Measurements from ENCODE around the gene NPIPA5.
"Not testable (repeated sequence)": the region's sequence is repeated elsewhere in the genome, so short reads cannot be mapped to it uniquely, and the experiment has no call there.

The NPIPA5 gene

DNA sequence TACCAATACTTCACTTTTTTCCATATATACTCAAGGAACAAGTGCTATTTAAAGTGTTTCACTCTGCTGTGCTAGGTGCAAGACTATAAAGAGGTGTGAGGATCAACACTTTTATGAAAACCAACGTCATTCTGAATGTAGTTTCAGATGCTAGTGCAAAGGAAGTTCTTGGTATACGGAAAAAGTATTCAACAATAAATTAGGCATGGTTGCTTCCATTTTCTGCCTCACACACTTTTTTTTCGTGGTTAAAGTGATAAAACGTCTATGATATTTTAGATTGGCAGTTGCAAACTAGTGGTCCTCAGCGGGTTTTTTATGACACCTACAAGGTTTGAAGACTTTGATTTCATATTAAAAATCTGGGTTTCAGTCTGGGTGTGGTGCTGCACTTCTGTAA, 11.8 kb upstream of the NPIPA5 start:
- DNase-seq = not testable (repeated sequence)

DNA sequence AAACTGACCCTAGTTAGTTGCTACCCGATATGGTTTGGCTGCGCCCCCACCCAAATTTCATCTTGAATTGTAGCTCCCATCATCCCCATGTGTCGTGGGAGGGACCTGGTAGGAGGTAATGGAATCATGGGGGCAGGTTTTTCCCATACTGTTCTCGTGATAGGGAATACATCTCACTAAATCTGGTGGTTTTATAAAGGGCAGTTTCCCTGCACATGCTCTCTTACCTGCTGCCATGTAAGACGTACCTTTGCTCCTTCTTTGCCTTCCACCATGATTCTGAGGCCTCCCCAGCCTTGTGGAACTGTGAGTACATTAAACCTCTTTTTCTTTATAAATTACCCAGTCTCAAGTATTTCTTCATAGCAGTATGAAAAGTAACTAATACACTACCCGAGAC, 10.0 kb upstream of the NPIPA5 start:
- not testable (repeated sequence) for DNase-seq

DNA sequence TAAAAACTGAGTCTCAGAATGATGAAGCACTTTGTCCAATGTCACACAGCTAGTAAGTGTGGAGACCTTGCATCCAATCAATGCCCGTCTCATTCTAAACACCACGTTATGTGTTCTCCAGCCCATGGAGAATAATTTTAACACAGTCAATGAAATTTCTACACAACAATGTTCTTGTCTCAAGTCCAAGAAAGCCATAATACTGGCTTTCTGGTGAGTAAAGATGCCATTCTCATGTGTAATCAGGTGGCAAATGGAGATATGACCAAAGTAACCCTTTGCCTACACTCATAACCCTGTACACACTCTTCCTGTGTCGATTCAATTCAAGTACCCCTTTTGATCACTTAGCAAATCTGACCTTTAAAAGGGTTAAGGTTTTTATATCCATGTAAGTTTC, 4.7 kb upstream of the NPIPA5 start:
- not testable (repeated sequence) for DNase-seq

DNA sequence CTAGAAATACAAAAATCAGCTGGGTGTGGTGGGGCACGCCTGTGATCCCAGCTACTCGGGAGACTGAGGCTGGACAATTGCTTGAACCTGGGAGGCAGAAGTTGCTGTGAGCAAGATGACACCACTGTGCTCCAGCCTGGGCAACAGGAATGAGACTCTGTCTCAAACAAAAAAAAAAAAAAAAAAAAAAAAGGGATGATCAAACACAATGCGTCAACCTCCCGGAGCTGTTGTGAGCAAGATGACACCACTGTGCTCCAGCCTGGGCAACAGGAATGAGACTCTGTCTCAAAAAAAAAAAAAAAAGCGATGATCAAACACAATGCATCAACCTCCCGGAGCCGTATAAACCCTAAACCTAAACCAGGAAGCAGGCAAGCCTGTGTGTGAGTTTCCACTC, 20.6 kb downstream of the NPIPA5 start:
- not testable (repeated sequence) for DNase-seq

GRCh38 chr16:15354846-15355245, 23.2 kb downstream of the NPIPA5 start:
- not testable (repeated sequence) for DNase-seq

DNA sequence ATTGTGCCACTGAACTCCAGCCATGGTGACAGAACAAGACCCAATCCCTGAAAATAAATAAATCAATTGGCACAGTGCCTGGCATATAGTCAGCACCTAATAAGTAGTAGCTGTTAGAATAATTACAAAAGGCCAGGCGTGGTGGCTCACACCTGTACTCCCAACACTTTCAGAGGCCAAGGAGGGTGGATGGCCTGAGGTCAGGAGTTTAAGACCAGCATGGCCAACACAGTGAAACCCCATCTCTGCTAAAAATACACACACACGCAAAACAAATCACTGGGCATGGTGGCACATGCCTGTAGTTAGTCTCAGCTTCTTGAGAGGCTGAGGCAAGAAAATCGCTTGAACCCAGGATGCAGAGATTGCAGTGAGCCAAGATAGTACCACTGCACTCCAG, 25.2 kb downstream of the NPIPA5 start:
- DNase-seq = not testable (repeated sequence)

DNA sequence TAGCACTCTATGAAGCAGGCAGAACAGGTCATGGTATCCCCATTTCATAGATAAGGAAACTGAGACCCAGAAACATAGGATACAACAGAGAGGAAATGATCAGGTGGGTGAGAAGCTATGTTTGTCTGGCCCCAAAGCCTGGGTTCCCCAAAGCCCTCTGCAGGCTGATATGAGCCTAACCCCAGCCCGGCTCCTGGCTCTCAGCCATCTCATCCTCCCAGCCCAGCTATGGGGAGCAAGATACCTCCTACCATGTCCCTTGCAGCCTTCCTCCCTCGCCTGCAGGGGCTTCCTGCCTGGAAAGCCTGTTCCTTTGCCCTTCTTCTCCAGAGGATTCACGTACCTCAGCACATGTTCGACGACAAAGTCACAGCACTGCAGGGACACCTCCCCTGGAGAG, 26.3 kb downstream of the NPIPA5 start:
- DNase-seq = not testable (repeated sequence)

- DNase-seq = not testable (repeated sequence)
Measured at GRCh38 chr16:15351251-15351650, 26.8 kb downstream of the NPIPA5 start.

DNA sequence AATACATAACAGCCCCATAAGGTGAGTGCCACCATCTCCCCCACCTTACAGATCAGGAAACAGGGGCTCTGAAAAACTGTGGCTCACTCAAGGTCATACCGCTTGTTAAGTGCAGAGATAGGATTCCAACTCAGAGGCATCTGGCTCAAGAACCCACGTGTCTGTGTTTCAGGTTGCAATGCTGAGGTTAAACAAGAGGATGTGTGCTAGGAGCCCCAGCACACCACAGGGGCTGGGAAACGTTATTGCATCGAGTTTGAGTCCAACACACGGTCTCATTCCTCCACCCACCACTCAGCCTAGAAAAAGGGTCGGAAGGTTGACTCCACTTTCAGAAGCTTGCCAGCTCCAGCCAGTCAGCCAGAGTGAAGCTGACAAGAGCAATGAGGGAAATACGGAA, 29.4 kb downstream of the NPIPA5 start:
- DNase-seq = not testable (repeated sequence)

DNA sequence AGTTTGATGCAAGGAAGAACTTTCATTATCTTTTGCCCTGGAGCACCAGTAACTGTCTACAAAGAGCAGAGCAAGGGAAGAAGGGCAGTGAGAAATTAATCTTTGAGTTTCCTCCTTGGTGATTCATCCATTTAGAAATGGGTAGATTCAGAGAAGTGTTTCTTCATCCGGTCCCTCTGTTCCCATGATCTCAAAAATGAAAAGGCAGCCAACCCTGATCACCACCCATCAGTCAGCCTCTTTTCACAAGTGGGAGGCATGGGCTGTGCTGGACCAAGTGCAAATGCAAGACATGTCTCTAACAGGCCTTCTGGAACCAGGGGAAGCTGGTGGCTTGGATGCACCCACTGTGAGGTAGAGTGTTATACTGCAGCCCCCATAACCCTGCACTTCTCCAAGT, 35.8 kb downstream of the NPIPA5 start:
- DNase-seq = not testable (repeated sequence)

DNA sequence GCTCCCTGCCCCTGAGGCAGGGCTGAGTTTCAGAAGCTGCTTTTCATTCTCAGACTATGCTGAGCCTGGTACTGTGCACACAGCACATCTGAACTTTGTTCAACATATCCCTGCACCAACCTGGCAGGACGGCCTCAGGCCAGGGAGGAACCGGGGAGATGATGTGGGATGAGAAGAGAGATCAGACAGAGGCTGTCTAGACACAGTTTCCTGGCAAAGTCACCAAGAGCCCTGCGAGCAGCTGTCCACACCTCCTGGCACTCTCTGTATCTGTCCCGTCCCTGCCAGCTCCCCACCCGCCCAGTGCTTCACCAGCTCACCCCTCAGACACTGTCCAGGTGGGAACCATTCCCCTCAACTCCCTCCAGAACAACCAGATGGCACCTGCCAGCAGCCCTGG, 39.1 kb downstream of the NPIPA5 start:
- not testable (repeated sequence) for DNase-seq

GRCh38 chr16:15337974-15338605, 40.0 kb downstream of the NPIPA5 start:
- not testable (repeated sequence) for DNase-seq

DNA sequence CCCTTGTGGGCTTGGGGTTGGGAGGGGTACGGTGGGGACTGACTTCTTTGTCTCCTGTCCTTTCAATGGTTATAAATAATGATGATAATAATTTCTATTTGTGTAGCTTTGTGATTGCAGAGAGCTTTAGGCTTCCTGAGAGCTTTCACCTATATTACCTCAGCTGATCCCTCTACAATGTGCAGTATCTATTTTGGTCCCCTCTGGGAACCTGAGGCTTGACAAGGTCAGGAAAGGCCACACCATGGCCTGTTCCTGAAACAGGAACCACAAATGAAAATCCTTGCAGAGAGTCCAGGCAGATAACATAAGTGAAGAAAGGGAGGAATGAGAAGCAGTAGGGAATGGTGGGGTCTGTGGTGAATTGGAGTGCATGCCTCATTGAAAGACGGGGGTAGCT, 42.5 kb downstream of the NPIPA5 start:
- not testable (repeated sequence) for DNase-seq

DNA sequence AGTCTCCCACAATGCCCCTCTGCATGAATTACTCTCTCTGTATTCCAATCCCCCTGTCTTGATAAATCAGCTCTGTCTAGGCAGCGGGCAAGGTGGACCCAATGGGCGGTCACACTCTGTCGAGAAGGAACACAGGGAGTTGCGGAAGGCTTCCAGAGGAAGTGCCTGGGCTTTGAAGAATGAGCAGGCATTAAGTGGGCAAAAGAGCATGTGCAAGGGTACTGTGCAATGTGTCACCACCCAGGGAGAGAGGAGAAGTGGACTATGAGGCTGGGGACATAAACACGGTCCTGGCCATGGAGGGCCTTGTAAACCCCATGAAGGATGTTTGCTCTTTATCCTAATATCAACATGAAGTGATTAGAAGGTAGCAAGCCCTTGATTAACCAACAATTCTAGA, 44.1 kb downstream of the NPIPA5 start:
- DNase-seq = not testable (repeated sequence)

DNA sequence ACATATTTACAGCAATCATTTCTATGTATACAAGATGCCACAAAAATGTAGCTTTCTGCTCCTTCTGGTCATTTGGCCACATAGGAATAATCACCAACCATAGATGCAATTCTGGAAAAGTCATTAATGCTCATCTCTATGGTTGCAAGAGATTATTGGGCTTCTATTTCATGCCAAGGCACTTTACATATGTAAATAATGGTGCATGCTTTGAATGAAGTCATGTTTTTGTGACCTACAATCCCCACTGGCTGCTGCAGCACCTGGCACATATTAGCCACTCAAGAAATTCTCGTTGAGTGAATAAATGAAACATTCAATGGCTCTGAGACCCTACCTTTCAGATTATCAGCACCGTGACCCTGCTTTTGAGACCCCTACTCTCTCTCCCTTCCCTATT, 47.1 kb downstream of the NPIPA5 start:
- DNase-seq = not testable (repeated sequence)

- DNase-seq = not testable (repeated sequence)
Measured at GRCh38 chr16:15324954-15325353, 53.1 kb downstream of the NPIPA5 start.

DNA sequence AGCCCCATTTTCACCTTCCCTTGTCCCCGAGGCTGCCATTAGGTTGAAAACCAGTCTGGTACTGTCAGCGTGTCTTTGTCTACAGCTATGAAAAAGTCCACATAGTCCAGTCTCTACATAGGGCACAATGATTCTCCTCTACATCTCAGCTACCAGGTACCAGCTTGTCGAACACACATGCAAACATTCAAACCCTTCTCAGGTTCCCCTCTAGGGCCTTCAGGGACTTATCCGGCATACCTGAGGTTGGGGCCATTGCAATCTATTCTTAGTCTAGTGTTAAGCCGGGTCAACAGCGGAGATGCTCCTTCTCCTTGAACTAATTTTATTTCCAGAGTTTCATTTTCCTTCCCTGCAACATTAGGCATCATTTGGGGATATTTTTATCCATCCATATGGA, 54.7 kb downstream of the NPIPA5 start:
- DNase-seq = not testable (repeated sequence)

DNA sequence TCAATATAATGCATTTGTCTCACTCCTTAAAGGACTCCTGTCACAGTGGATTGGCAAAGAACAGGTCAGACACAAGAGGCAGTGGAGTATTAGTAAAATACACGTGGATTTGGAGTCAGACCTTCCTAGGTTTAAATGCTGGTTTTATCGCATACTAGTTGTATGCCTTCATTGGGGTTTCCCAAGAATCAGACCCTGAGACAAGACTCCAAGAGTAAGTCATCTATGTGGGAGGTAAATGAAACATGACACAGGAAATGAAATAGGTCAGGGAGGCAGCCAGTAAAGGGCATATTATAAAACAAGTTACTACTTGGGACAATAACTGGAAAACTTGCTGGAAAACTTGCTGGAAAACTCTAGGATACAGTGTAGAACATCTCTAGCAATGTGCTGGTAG, 56.9 kb downstream of the NPIPA5 start:
- not testable (repeated sequence) for DNase-seq

- not testable (repeated sequence) for DNase-seq
Measured at GRCh38 chr16:15314562-15314961, 63.5 kb downstream of the NPIPA5 start.

Data from stimulated activated naive CD4-positive, alpha-beta T cell (primary cell).